H1 (cell line): Measurements from ENCODE around the gene RFLNA. TPM values are rescaled to one million over a fixed set of nuclear protein-coding genes. Genes with fewer than 3 reads are reported as not detected.

Experiments
- CTCF ChIA-PET: fragments of 300-600 bp; sonication (Branson Sonifier 250); formaldehyde crosslinking; loops from one replicate; lab custom pipeline; 2021; ENCODE audit not compliant: partially characterized antibody; lab: Charles Lee
- POLR2A ChIA-PET: fragments of 300-600 bp; sonication (Branson Sonifier 250); formaldehyde crosslinking; loops from one replicate; lab custom pipeline; 2021; ENCODE audit warnings: inconsistent platforms; ENCODE audit not compliant: partially characterized antibody; lab: Charles Lee
- DNase-seq, 2 experiments: peaks; one replicate each; pipeline versions ENCODE4 v3.0.0 to v3.0.0-alpha.2; 2010 to 2022; ENCODE audit warnings: low spot score in 2 of 2, low read depth in 1 of 2, mixed read lengths in 1 of 2
- FAIRE-seq: peaks from 2 replicates; lab custom pipeline; 2011; peaks lifted over from hg19 to GRCh38; lab: Jason Lieb, UNC
- H2AFZ ChIP-seq: 2 replicates; pipeline ENCODE4 v1.8.1; 2012; ENCODE audit warnings: low read length, inconsistent platforms
- H2AK5ac ChIP-seq: 2 replicates; pipeline ENCODE4 v1.6.1; 2013; ENCODE audit warnings: low read depth, low read length
- H2BK120ac ChIP-seq: replicated peaks from 2 replicates; pipeline ENCODE3; 2013; ENCODE audit warnings: low read depth, low read length, inconsistent platforms
- H2BK12ac ChIP-seq: 2 replicates; pipeline ENCODE4 v1.6.1; 2013; ENCODE audit warnings: low read depth, low read length
- H2BK15ac ChIP-seq: 2 replicates; pipeline ENCODE4 v1.6.1; 2013; ENCODE audit warnings: low read length
- H2BK20ac ChIP-seq: 2 replicates; pipeline ENCODE4 v1.6.1; 2013; ENCODE audit warnings: low read length
- H2BK5ac ChIP-seq: 2 replicates; pipeline ENCODE4 v1.6.1; 2013; ENCODE audit warnings: low read depth, low read length
- H3K14ac ChIP-seq: 2 replicates; pipeline ENCODE4 v1.6.1; 2013; ENCODE audit warnings: inconsistent platforms; ENCODE audit not compliant: insufficient read length
- H3K18ac ChIP-seq: 2 replicates; pipeline ENCODE4 v1.6.1; 2013; ENCODE audit warnings: low read length; ENCODE audit errors: extremely low read depth
- H3K23ac ChIP-seq: 2 replicates; pipeline ENCODE4 v1.6.1; 2013; ENCODE audit warnings: inconsistent platforms; ENCODE audit not compliant: insufficient read length
- H3K23me2 ChIP-seq: 2 replicates; pipeline ENCODE4 v1.6.1; 2013; ENCODE audit warnings: low read depth, low read length
- H3K27ac ChIP-seq: 2 replicates; pipeline ENCODE4 v1.6.1; 2011; ENCODE audit warnings: low read depth, low read length, inconsistent platforms
- H3K27me3 ChIP-seq, 4 experiments: replicated peaks in 1 of 4; 1 replicate in 1 of 4; 2 replicates in 3 of 4; pipeline versions ENCODE4 v1.6.1 to v1.8.1; 2011 to 2013; ENCODE audit warnings: low read length in 3 of 4, mild to moderate bottlenecking in 3 of 4, inconsistent platforms in 2 of 4, mixed read lengths in 2 of 4, moderate library complexity in 1 of 4; ENCODE audit not compliant: control insufficient read depth in 3 of 4, insufficient read depth in 3 of 4; ENCODE audit errors: extremely low read depth in 1 of 4
- H3K36me3 ChIP-seq, 4 experiments: 2 replicates each; pipeline versions ENCODE4 v1.6.1 to v1.8.1; 2011 to 2013; ENCODE audit warnings: mild to moderate bottlenecking in 4 of 4, low read length in 3 of 4, moderate library complexity in 2 of 4, control low read depth in 1 of 4, inconsistent platforms in 1 of 4; ENCODE audit not compliant: insufficient read depth in 4 of 4, control insufficient read depth in 2 of 4
- H3K4ac ChIP-seq: replicated peaks from 2 replicates; pipeline ENCODE3; 2013; ENCODE audit warnings: low read length, low read depth, mixed read lengths, inconsistent platforms; ENCODE audit not compliant: insufficient read length
- H3K4me1 ChIP-seq, 4 experiments: replicated peaks in 1 of 4; 1 replicate in 1 of 4; 2 replicates in 3 of 4; pipeline versions ENCODE4 v1.6.1 to v1.8.1; 2011 to 2013; ENCODE audit warnings: low read length in 3 of 4, inconsistent platforms in 2 of 4, mixed read lengths in 1 of 4; ENCODE audit not compliant: insufficient read depth in 4 of 4, control insufficient read depth in 3 of 4
- H3K4me2 ChIP-seq, 2 experiments: 2 replicates each; pipeline versions ENCODE4 v1.6.1 to v1.8.1; 2011 to 2013; ENCODE audit warnings: low read depth in 2 of 2, low read length in 2 of 2, control low read depth in 1 of 2, inconsistent platforms in 1 of 2, mild to moderate bottlenecking in 1 of 2; ENCODE audit not compliant: insufficient read depth in 1 of 2
- H3K4me3 ChIP-seq, 4 experiments: fragments of 200-600, 300-600 bp in 1 of 4; sonication (generic), shearing (Covaris generic), sonication (Bioruptor Twin) in 1 of 4; 2 replicates each; pipeline versions ENCODE4 v1.5.1 to v1.8.1; 2011 to 2016; ENCODE audit warnings: low read length in 4 of 4, low read depth in 3 of 4, control low read depth in 2 of 4, inconsistent platforms in 2 of 4, mild to moderate bottlenecking in 2 of 4, mixed read lengths in 1 of 4, moderate library complexity in 1 of 4; ENCODE audit not compliant: insufficient read depth in 2 of 4; ENCODE audit errors: extremely low read depth in 1 of 4
- H3K56ac ChIP-seq: replicated peaks from 2 replicates; pipeline ENCODE3; 2013; ENCODE audit warnings: low read depth, mild to moderate bottlenecking, mixed read lengths, low read length, inconsistent platforms; ENCODE audit not compliant: insufficient read length
- H3K79me1 ChIP-seq: 2 replicates; pipeline ENCODE4 v1.6.1; 2013; ENCODE audit warnings: low read depth, low read length, control low read depth
- H3K79me2 ChIP-seq, 2 experiments: 2 replicates each; pipeline versions ENCODE4 v1.6.1 to v1.8.1; 2012 to 2013; ENCODE audit warnings: low read length in 2 of 2, mild to moderate bottlenecking in 2 of 2, inconsistent platforms in 1 of 2; ENCODE audit not compliant: insufficient read depth in 2 of 2, control insufficient read depth in 1 of 2
- H3K9ac ChIP-seq, 4 experiments: replicated peaks in 1 of 4; 1 replicate in 1 of 4; 2 replicates in 3 of 4; pipeline versions ENCODE4 v1.6.1 to v1.8.1; 2011 to 2013; ENCODE audit warnings: low read depth in 3 of 4, low read length in 3 of 4, control low read depth in 2 of 4, mild to moderate bottlenecking in 2 of 4, moderate library complexity in 2 of 4, inconsistent platforms in 1 of 4; ENCODE audit errors: extremely low read depth in 1 of 4
- H3K9me3 ChIP-seq, 2 experiments: 2 replicates each; pipeline versions ENCODE4 v1.6.1 to v1.8.1; 2012 to 2013; ENCODE audit warnings: mild to moderate bottlenecking in 2 of 2, moderate library complexity in 2 of 2, control low read depth in 1 of 2, inconsistent platforms in 1 of 2, low read depth in 1 of 2, low read length in 1 of 2, mixed read lengths in 1 of 2; ENCODE audit not compliant: insufficient read depth in 2 of 2
- H4K20me1 ChIP-seq, 2 experiments: replicated peaks in 1 of 2; 2 replicates each; pipeline versions ENCODE3 to v1.8.1; 2011 to 2013; ENCODE audit warnings: inconsistent platforms in 2 of 2, low read length in 2 of 2, mild to moderate bottlenecking in 1 of 2; ENCODE audit not compliant: insufficient read depth in 2 of 2, control insufficient read depth in 1 of 2
- H4K5ac ChIP-seq: 2 replicates; pipeline ENCODE4 v1.6.1; 2013; ENCODE audit warnings: low read length, low read depth, mixed read lengths, inconsistent platforms; ENCODE audit not compliant: insufficient read length
- H4K8ac ChIP-seq: 2 replicates; pipeline ENCODE4 v1.8.0; 2013; ENCODE audit warnings: mild to moderate bottlenecking, moderate library complexity, low read length, inconsistent platforms; ENCODE audit not compliant: insufficient read depth; ENCODE audit errors: extremely low read depth
- H4K91ac ChIP-seq: replicated peaks from 2 replicates; pipeline ENCODE3; 2013; ENCODE audit warnings: low read length, mixed read lengths, inconsistent platforms; ENCODE audit not compliant: insufficient read length
- CBX8 ChIP-seq: fragments of 300-800, 300-1000 bp; sonication (generic); IDR thresholded peaks from 2 replicates; pipeline ENCODE4 v1.7.1; 2016; ENCODE audit warnings: low read depth, low read length, borderline replicate concordance
- CHD2 ChIP-seq: IDR thresholded peaks from 2 replicates; pipeline ENCODE4 v1.6.1; 2012; ENCODE audit warnings: low read length, improper control_type of control experiment
- EGR1 ChIP-seq: IDR thresholded peaks from 2 replicates; pipeline ENCODE4 v1.6.1; 2011; ENCODE audit warnings: low read depth, low read length, borderline replicate concordance
- JUND ChIP-seq: IDR thresholded peaks from 2 replicates; pipeline ENCODE4 v1.6.1; 2011; ENCODE audit warnings: mild to moderate bottlenecking, improper control_type of control experiment, low read length
- KDM4A ChIP-seq: IDR thresholded peaks from one replicate; pipeline ENCODE4 v1.7.1; 2012; ENCODE audit warnings: low read depth, mild to moderate bottlenecking, moderate library complexity, low read length, inconsistent platforms; ENCODE audit not compliant: severe bottlenecking
- NANOG ChIP-seq: IDR thresholded peaks from 2 replicates; pipeline ENCODE4 v1.6.1; 2011; ENCODE audit warnings: low read length, low read depth, mild to moderate bottlenecking, inconsistent platforms; ENCODE audit not compliant: insufficient read depth, poor library complexity, severe bottlenecking
- POU5F1 ChIP-seq: IDR thresholded peaks from 2 replicates; pipeline ENCODE4 v1.6.1; 2011; ENCODE audit warnings: low read depth, mild to moderate bottlenecking, low read length, moderate library complexity
- RFX5 ChIP-seq: IDR thresholded peaks from 2 replicates; pipeline ENCODE4 v1.6.1; 2011; ENCODE audit warnings: low read depth, low read length, improper control_type of control experiment, borderline replicate concordance
- SAP30 ChIP-seq: fragments of 300-600 bp; sonication (generic); IDR thresholded peaks from 2 replicates; pipeline ENCODE4 v1.7.1; 2012; ENCODE audit warnings: low read length, moderate library complexity, mild to moderate bottlenecking, inconsistent platforms; ENCODE audit not compliant: insufficient read depth, insufficient replicate concordance
- SP2 ChIP-seq: IDR thresholded peaks from 2 replicates; pipeline ENCODE4 v1.6.1; 2012; ENCODE audit warnings: mild to moderate bottlenecking, low read length, inconsistent platforms
- WGBS, 2 experiments: shearing (Covaris generic) in 1 of 2; methylation state at CpG; one replicate each; pipeline versions ENCODE4 v1.1.6 to v1.1.7; 2013 to 2015; ENCODE audit warnings: low lambda C conversion rate in 2 of 2, mixed read lengths in 2 of 2, inconsistent platforms in 1 of 2, low coverage in 1 of 2, missing lambda C conversion rate in 1 of 2; ENCODE audit not compliant: insufficient replicate concordance in 2 of 2, insufficient coverage in 1 of 2, insufficient read length in 1 of 2; ENCODE audit errors: extremely low coverage in 1 of 2, missing lambda C conversion rate in 1 of 2; 5-methylcytosine and 5-hydroxymethylcytosine counted together
- polyA plus RNA-seq, 7 experiments: library from polyadenylated mRNA; depleted of rRNA in 3 of 7; stranded (reverse) in 5 of 7; unstranded in 2 of 7; fragments of >200 nt in 5 of 7; fragments of 200-250 nt in 2 of 7; gene quantifications; 1 replicate in 5 of 7; 2 replicates in 1 of 7; 4 replicates in 1 of 7; pipeline versions ENCODE4 v1.2.1 to v1.2.3, GENCODE V29; 2011 to 2013; ENCODE audit warnings: missing spikeins in 2 of 7, mixed read lengths in 2 of 7
- total RNA-seq: library from RNA; stranded (reverse); fragmentation: NEBNext Ultra II Directional; extraction: Animal tissue kit (Norgen Biotek cat#: 25700); gene quantifications from 2 replicates; pipeline ENCODE4 v1.2.1, GENCODE V29; 2021

RFLNA gene
- total and polyA plus RNA-seq, 2 of the 8 experiments (the other 6 are each of a cell fraction or from before 2014, with no cell fraction given) = 6.4 to 6.6 TPM

DNA sequence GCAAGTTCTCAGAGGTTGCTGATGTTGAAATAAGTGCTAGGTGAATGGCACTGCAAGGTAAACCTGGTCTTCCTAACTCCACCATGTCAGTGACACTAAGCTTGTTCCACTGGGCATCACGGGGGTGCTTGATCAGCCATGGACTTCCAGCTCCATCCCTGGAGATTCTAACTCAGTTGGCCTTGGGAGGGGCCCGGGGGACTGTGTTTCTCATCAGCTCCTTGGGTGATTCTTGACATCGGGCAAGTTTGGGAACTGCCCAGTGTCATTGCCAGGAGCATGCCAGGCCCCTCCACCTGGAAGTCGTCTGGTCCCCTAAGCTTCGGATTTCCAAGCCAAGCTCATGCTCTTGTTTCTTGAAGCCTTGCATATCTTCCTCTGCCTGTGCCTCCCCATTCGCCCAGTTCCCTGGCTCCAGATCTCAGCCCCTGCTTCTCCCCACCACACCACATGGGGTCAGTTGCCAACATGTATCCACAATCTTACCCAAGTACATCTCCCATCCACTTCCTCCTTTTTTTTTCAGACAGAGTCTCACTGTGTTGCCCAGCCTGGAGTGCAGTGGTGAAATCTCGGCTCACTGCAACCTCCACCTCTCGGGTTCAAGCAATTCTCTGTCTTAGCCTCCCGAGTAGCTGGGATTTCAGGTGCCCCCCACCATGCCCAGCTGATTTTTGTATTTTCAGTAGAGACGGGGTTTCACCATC lies 30.7 kb upstream of the RFLNA start:
- H3K36me3 ChIP-seq = no peaks in the 10 kb centered on the region
- no peak overlapping the region for H3K4me3 ChIP-seq
- no peak overlapping the region for H3K9ac ChIP-seq
- no peaks in the 10 kb centered on the region for H3K4me1 ChIP-seq
- H2BK120ac ChIP-seq = no peak overlapping the region
- no peak overlapping the region for H2BK5ac ChIP-seq
- H3K23ac ChIP-seq = no peak overlapping the region
- WGBS, 2 experiments = 86% methylated on average over 10 of the region's 10 CpGs; no CpG with 5 or more reads in 1 of the 2 experiments
- no peak overlapping the region for H4K91ac ChIP-seq
- H2BK12ac ChIP-seq = peak overlapping the region; percentile 27; the same call in 1 of the 2 replicates
- H3K14ac ChIP-seq = no peak overlapping the region
- POLR2A ChIA-PET = no interaction called here
- H2AFZ ChIP-seq = no peak overlapping the region
- H3K23me2 ChIP-seq = peaks cover 6% of the 10 kb centered on the region; the same call in 1 of the 2 replicates
- no peak overlapping the region for H4K5ac ChIP-seq
- no peaks in the 10 kb centered on the region for H3K27me3 ChIP-seq
- no peak overlapping the region for H2BK15ac ChIP-seq
- no peak for DNase-seq
- no peak overlapping the region for H3K27ac ChIP-seq
- H3K79me2 ChIP-seq = no peaks in the 10 kb centered on the region
- no peak overlapping the region for H3K4ac ChIP-seq
- H3K18ac ChIP-seq = no peak overlapping the region
- no peak for FAIRE-seq
- CTCF ChIA-PET = interaction anchor here (0.5 to 2.7 kb wide), 8 partner anchors 9 to 237 kb away, joined by 3 to 15 read pairs (median 3); no protein-coding TSS in a partner anchor
- H3K79me1 ChIP-seq = no peaks in the 10 kb centered on the region
- no peak overlapping the region for H2AK5ac ChIP-seq
- no peak overlapping the region for H2BK20ac ChIP-seq
- H3K4me2 ChIP-seq = no peak overlapping the region
- H3K56ac ChIP-seq = no peak overlapping the region
- H4K20me1 ChIP-seq = no peaks in the 10 kb centered on the region
- no peaks in the 10 kb centered on the region for H3K9me3 ChIP-seq
- no peak overlapping the region for H4K8ac ChIP-seq
- TF ChIP-seq RFX5 (no peak), SAP30 (no peak), SP2 (no peak), CBX8 (no peak), EGR1 (no peak), KDM4A (no peak), POU5F1 (no peak), JUND (no peak), NANOG (no peak), CHD2 (no peak)
